Lower lobe of right lung (tissue), 2 donors: ENCODE data around the gene MYL10. TPM values are rescaled to one million over a fixed set of nuclear protein-coding genes. Genes with fewer than 3 reads are reported as not detected.

Experiments used
- ATAC-seq, 2 donors: fragments of 200-7000 bp; cut with Tn5 transposase; one replicate each; pipeline ENCODE4 v1.9.1; 2020 to 2022; ENCODE audit warnings: mild to moderate bottlenecking in 2 of 2, moderate library complexity in 2 of 2
- DNase-seq: peaks from one replicate; pipeline ENCODE4 v3.0.0-alpha.2; 2020
- H3K27ac ChIP-seq: fragments of 200-600 bp; one replicate; pipeline ENCODE4 v1.8.0; 2022
- H3K27me3 ChIP-seq: fragments of 200-600 bp; one replicate; pipeline ENCODE4 v1.8.0; 2022; ENCODE audit warnings: low read depth
- H3K36me3 ChIP-seq: fragments of 200-600 bp; one replicate; pipeline ENCODE4 v1.8.0; 2022; ENCODE audit warnings: mild to moderate bottlenecking
- H3K4me1 ChIP-seq: fragments of 200-600 bp; one replicate; pipeline ENCODE4 v1.8.0; 2022
- H3K4me3 ChIP-seq: fragments of 200-600 bp; one replicate; pipeline ENCODE4 v1.8.0; 2022; ENCODE audit warnings: mild to moderate bottlenecking
- H3K9me3 ChIP-seq: fragments of 200-600 bp; one replicate; pipeline ENCODE4 v1.8.0; 2022
- intact Hi-C: fragments of 100-400 bp; cut with DNase I; formaldehyde crosslinking; loops from one replicate; pipeline ENCODE4 v1.11.0; 2022
- total RNA-seq: library from RNA; stranded (reverse); fragmentation: NEBNext Ultra II Directional; extraction: Animal tissue kit (Norgen Biotek cat#: 25700); gene quantifications from one replicate; pipeline ENCODE4 v1.2.1, GENCODE V29; 2021
- TF ChIP-seq, protein P1 (sequence below): fragments of 200-600 bp; IDR thresholded peaks from one replicate; pipeline ENCODE4 v1.8.0; 2022; ENCODE audit warnings: antibody characterized with exemption, mild to moderate bottlenecking
- donor health status: DM: no; HTN: yes; CAD: no; lungs with severe emphysema.

MYL10 gene
- total RNA-seq, 1 donor from 2014 or later, result not detected

DNA sequence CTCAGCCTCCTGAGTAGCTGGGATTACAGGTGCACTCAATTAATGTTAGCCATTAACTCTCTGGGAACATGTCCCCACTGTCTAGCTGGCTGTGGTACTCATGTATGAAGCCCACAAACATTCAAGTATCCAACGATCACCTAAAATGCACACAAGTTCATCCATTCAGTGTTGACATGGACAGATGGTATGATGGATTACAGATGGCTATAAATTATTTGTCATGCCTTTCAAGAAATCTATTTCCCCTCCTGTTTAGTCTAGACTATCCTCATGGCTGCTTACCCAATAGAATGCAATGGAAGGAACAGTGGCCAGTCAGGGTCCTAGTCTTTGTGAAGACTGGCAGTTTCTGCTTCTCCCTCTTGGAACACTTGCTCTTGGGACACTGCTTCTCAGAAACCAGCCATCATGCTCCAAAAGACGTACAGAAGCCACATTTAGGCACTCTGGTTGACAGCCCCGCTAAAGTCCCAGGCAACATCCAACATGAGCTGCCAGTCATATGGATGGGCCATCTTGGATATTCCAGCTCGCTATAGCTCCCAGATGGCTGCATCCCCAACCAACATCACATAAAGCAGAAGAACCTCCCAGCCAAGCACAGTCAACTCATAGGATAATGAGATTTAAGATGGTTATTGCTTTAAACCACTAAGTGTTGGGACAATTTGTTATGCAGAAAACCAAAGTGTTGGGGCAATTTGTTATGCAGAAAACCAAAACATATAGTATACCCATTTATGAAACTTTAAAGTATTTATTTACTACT, 33.1 kb downstream of the MYL10 start:
- ATAC-seq (no peak), DNase-seq (no peak)
- Histone ChIP-seq H3K4me1 (peaks cover 8% of the 10 kb centered on the region), H3K27ac (no peak overlapping the region), H3K4me3 (no peak overlapping the region), H3K9me3 (no peaks in the 10 kb centered on the region), H3K36me3 (no peaks in the 10 kb centered on the region), H3K27me3 (no peaks in the 10 kb centered on the region)
- TF ChIP-seq, protein P1, sequence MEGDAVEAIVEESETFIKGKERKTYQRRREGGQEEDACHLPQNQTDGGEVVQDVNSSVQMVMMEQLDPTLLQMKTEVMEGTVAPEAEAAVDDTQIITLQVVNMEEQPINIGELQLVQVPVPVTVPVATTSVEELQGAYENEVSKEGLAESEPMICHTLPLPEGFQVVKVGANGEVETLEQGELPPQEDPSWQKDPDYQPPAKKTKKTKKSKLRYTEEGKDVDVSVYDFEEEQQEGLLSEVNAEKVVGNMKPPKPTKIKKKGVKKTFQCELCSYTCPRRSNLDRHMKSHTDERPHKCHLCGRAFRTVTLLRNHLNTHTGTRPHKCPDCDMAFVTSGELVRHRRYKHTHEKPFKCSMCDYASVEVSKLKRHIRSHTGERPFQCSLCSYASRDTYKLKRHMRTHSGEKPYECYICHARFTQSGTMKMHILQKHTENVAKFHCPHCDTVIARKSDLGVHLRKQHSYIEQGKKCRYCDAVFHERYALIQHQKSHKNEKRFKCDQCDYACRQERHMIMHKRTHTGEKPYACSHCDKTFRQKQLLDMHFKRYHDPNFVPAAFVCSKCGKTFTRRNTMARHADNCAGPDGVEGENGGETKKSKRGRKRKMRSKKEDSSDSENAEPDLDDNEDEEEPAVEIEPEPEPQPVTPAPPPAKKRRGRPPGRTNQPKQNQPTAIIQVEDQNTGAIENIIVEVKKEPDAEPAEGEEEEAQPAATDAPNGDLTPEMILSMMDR, result no peak
- intact Hi-C loops, result no loop called here

DNA sequence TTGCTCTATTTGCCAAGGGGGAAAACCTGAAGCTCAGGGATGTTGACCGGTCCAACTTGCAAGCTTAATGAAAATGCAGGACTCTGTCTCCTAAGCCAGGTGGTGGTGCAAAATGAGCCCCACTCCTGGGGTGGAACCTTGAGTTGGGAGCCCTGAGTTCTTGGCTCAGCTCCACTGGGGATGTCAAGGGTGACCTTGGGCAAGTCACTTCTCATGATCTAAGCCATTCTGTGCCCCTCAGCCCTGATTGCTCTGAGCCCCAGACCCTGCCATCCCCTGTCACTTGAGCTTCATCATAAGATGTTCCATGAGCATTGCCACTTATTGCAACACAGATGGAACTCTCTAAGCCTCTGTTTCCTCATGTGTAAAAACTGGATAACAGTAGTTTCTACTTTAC, 33.9 kb downstream of the MYL10 start:
- intact Hi-C loops, result no loop called here
- no peak for ATAC-seq
- Histone ChIP-seq H3K36me3 (no peaks in the 10 kb centered on the region), H3K4me3 (no peak overlapping the region), H3K9me3 (no peaks in the 10 kb centered on the region), H3K4me1 (peaks cover 8% of the 10 kb centered on the region), H3K27me3 (no peaks in the 10 kb centered on the region), H3K27ac (no peak overlapping the region)
- no peak for DNase-seq
- TF ChIP-seq, protein P1, result no peak

DNA sequence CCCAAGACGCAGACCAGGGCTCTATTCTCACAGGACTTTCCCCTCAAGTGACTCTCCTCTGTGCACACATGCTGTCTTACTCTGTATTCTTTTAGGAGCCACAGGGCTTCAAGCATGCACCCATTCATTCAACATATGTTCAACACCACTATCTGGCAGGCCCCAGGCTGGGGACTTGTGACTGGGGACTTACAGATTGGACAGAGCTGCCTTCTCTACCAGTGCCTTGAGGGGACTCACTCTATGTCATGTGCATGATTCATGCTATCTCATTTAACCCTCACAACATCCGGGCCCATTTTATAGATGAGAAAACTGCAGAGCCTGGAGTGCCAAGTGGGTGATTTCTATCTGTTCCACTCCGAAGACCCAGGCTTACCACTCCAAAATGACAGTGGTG, 34.3 kb downstream of the MYL10 start:
- H3K4me3 ChIP-seq, result no peak overlapping the region
- intact Hi-C loops, result no loop called here
- DNase-seq, result no peak
- TF ChIP-seq, protein P1, result no peak
- ATAC-seq, result no peak
- peaks cover 8% of the 10 kb centered on the region for H3K4me1 ChIP-seq
- H3K27me3 ChIP-seq, result no peaks in the 10 kb centered on the region
- H3K36me3 ChIP-seq, result no peaks in the 10 kb centered on the region
- H3K9me3 ChIP-seq, result no peaks in the 10 kb centered on the region
- H3K27ac ChIP-seq, result no peak overlapping the region

DNA sequence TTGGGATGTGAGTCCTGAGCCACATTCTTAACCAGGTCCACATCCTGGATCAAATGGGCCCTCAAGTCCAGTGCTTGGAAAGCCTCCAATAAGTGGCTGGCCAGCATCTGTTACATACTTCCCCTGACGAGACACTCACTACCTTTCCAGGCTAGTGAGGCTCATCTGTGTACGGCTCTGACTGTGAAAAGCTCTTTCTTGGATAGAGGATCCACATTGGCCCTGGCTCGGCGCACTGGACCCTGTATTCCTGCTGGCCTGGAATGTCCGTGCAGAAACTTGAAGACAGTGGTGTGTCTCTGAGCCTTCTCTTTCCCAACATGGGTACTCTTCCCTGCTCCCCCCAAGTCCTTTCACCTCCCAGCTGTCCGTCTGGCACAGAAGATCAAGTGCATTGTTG, 35.5 kb downstream of the MYL10 start:
- no peak for DNase-seq
- TF ChIP-seq, protein P1, result no peak

DNA sequence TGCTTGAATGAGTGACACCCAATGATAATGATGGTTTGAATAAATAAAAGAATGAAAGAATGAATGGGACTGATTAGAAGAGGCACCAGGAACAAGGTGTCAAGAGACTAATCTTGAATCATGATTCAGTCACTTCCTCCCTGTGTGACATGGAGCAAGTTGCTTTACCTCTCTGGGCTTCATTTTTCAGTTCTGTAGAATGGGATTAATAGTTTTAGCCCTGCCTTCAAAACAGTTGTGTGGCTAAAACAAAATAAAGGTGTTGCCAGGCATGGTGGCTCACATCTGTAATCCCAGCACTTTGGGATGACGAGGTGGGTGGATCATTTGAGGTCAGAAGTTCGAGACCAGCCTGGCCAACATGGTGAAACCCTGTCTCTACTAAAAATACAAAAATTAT, 37.6 kb downstream of the MYL10 start:
- Histone ChIP-seq H3K4me1 (no peaks in the 10 kb centered on the region), H3K27ac (no peak overlapping the region), H3K36me3 (no peaks in the 10 kb centered on the region), H3K9me3 (no peaks in the 10 kb centered on the region), H3K27me3 (no peaks in the 10 kb centered on the region), H3K4me3 (no peak overlapping the region)
- ATAC-seq (no peak), DNase-seq (no peak)
- TF ChIP-seq, protein P1, result no peak
- intact Hi-C loops, result no loop called here

More for the DNA sequence above, 35.5 kb downstream of the MYL10 start:
- Histone ChIP-seq H3K9me3 (no peaks in the 10 kb centered on the region), H3K36me3 (no peaks in the 10 kb centered on the region), H3K4me3 (no peak overlapping the region), H3K4me1 (peaks cover under 1% of the 10 kb centered on the region), H3K27me3 (no peaks in the 10 kb centered on the region), H3K27ac (no peak overlapping the region)
- intact Hi-C loops, result no loop called here
- no peak for ATAC-seq
